ENCODE data around the gene SELENOH. TPM values are rescaled to one million over a fixed set of nuclear protein-coding genes. Genes with fewer than 3 reads are reported as not detected.

Gene SELENOH
- total and polyA plus RNA-seq, 11 donors: 56.8 to 134 (median 85.7) TPM

- no peaks in the 10 kb centered on the region for H3K36me3 ChIP-seq
- no peak overlapping the region for H3K4me3 ChIP-seq
- no peak for TF ChIP-seq POLR2A (IDR thresholded peaks at IDR 0.05)
- TF ChIP-seq CTCF (IDR thresholded peaks at IDR 0.05): no peak
- ATAC-seq (no peak), DNase-seq (no peak)
- H3K9me3 ChIP-seq: no peaks in the 10 kb centered on the region
- H3K27ac ChIP-seq: peak overlapping the region in 5 of 12 donors; percentile 8 to 95 (median 77)
- H3K27me3 ChIP-seq: no peaks in the 10 kb centered on the region
- intact Hi-C loops (cut with DNase I): loop anchor here in 1 of 10 donors (10.0 kb wide), 1 partner anchor 252 kb away; the partner anchor contains the start of gene OR9Q1
- H3K4me1 ChIP-seq: peaks cover 11 to 97% (median 93%) of the 10 kb centered on the region in 12 donors
- 61 to 81% (median 67%) methylated on average over 5 of the region's 5 CpGs for WGBS, 4 donors
Observed at GRCh38 chr11:57773026-57773598, 31.8 kb downstream of the SELENOH start.

DNA sequence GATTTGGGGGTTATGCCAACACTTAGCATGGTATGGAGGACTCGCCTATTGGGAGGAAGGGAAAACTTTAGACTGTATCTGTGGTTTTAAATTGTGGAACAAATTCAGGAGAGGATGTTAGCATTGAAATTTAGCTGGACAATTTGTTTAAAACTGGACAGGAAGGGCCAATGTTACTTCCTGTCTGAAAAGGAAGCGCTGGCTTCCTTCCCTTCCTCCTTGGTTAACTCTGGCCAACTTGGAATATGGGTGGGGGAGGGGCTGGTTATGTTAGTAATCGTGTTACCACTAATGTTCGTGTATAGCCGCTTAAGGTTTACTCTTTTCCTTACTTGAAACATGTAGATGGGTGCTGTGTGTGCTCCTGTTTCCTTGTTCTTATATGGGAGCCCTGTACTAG is 34.2 kb downstream of the SELENOH start:
- 30 to 37% (median 33%) methylated on average over 5 of the region's 5 CpGs for WGBS, 4 donors
- ATAC-seq: peak in 1 of 4 donors; percentile 8
- Histone ChIP-seq H3K27ac (peak overlapping the region; percentile 29 to 97 (median 90)), H3K27me3 (no peaks in the 10 kb centered on the region), H3K4me1 (peaks cover 15 to 100% (median 96%) of the 10 kb centered on the region in 12 donors), H3K9me3 (no peaks in the 10 kb centered on the region), H3K36me3 (no peaks in the 10 kb centered on the region), H3K4me3 (peak overlapping the region in 9 of 12 donors; percentile 13 to 51 (median 23))
- TF ChIP-seq POLR2A (IDR thresholded peaks at IDR 0.05): no peak
- TF ChIP-seq CTCF (IDR thresholded peaks at IDR 0.05): no peak
- intact Hi-C loops (cut with DNase I): loop anchor here in 1 of 10 donors (10.0 kb wide), 1 partner anchor 249 kb away; the partner anchor contains the start of gene OR9Q1
- peak in 4 of 5 donors; percentile 48 to 61 (median 55) for DNase-seq

DNA sequence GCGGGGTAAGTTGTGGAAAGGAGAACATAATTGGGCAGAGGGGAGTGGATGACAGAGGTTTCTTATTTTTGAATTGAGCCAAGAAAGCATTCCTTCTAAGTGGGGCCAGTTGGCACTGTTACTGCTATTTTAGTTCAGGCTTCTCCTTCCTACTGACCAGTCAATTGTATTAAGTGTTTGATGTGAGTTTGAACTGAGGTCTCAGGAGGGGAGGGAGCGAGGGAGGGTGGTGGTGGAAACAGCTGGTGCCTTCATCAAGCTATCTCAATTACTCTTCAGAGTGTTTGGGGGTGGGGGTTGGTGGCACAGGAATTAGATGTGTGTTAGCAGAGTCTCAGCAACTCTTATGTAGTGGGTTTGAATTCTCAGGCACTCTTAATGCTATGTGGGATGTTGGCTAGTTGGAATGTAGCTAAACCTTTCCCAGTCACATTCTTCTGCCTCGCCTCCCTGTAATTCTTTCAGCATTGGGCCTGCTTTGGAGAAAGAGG is 34.8 kb downstream of the SELENOH start:
- H3K4me3 ChIP-seq: peak overlapping the region in 9 of 12 donors; percentile 13 to 51 (median 23)
- ATAC-seq: peak in 2 of 4 donors; percentile 2 to 24
- TF ChIP-seq CTCF (IDR thresholded peaks at IDR 0.05): no peak
- no peak for TF ChIP-seq POLR2A (IDR thresholded peaks at IDR 0.05)
- no peaks in the 10 kb centered on the region for H3K9me3 ChIP-seq
- peaks cover 21 to 100% (median 96%) of the 10 kb centered on the region in 12 donors for H3K4me1 ChIP-seq
- no peaks in the 10 kb centered on the region for H3K27me3 ChIP-seq
- WGBS, 4 donors: 20 to 36% (median 23%) methylated on average over 3 of the region's 3 CpGs
- H3K27ac ChIP-seq: peak overlapping the region; percentile 5 to 97 (median 90)
- H3K36me3 ChIP-seq: no peaks in the 10 kb centered on the region
- peak in 4 of 5 donors; percentile 43 to 57 (median 55) for DNase-seq
- intact Hi-C loops (cut with DNase I): loop anchor here in 2 of 10 donors (2.0 to 10.0 kb wide), 2 partner anchors 13 to 249 kb away; partner anchors contain the start of gene OR9Q1 (in 1 of the 2)

DNA sequence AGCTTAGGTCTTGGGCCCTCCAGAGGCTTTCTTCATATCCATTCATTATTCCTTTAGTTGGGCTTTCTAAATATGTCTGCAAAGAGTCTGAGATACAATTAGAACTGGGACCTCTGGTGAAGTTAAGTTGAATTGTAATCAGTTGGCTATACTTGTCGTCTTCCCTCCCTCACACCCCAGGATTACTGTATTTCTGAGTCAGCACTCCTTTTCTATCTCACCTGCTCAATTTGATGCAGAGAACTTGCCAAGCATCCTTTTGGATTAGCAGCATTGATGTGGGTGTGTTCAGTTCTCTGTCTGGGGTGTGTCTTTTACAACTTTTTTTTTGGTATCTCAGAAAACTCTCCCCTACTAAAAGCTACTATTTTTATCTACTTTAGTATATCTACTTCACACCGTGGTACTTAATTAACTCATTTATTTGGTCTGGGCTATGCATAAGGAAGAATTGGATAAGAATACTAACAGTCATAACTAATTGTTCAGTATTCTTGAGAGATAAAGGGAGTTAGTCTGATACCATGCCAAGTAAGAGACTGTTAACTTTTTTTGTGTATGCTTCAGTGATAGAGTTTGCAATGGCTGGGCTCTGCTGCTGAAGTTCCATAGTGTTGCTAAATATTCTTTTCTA is 35.4 kb downstream of the SELENOH start:
- ATAC-seq (no peak), DNase-seq (no peak)
- intact Hi-C loops (cut with DNase I): loop anchor here in 2 of 10 donors (2.0 to 10.0 kb wide), 2 partner anchors 14 to 248 kb away; partner anchors contain the start of gene OR9Q1 (in 1 of the 2)
- Histone ChIP-seq H3K36me3 (no peaks in the 10 kb centered on the region), H3K9me3 (no peaks in the 10 kb centered on the region), H3K4me3 (peak overlapping the region in 9 of 12 donors; percentile 13 to 51 (median 23)), H3K27me3 (no peaks in the 10 kb centered on the region), H3K4me1 (peaks cover 27 to 100% (median 97%) of the 10 kb centered on the region in 12 donors), H3K27ac (peak overlapping the region; percentile 77 to 97 (median 91))
- TF ChIP-seq POLR2A (IDR thresholded peaks at IDR 0.05): no peak
- TF ChIP-seq CTCF (IDR thresholded peaks at IDR 0.05): no peak
- WGBS, 4 donors: 5 to 16% (median 9%) methylated on average over 2 of the region's 2 CpGs
